Measurements from ENCODE around the gene ATG14. TPM values are rescaled to one million over a fixed set of nuclear protein-coding genes. Genes with fewer than 3 reads are reported as not detected.

Gene ATG14
- polyA plus RNA-seq, 2 of the 4 experiments (the other 2 are of a cell fraction) = 5.9 to 7.4 TPM

DNA sequence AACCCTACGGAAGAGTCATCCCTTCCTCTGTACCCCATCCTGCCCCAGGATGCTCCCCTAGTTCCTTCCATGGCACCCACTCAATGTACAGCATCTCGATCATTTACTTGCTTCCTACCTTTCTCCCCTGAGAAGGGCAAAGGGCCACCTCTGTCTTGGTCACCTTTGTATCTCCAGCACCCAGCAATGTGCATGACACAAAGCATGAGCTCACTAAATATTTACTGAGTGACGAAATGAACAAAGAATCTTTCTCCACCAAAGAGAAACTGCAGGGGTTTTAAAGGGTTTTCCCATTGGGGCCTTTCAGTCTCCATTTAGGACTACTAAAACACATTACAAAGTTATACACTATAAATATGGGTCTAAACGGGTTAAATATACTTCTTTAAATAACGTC is 30.6 kb downstream of the ATG14 start:
- no peak for TF ChIP-seq MAFK (IDR thresholded peaks at IDR 0.05; ENCODE audit: partially characterized antibody)
- TF ChIP-seq FOSB (CRISPR knock-in tag; IDR thresholded peaks at IDR 0.05) = no peak
- no peak for TF ChIP-seq HMGXB4 (CRISPR knock-in tag; IDR thresholded peaks at IDR 0.05; ENCODE audit: borderline replicate concordance)
- no peak for TF ChIP-seq RCOR1 (IDR thresholded peaks at IDR 0.05; ENCODE audit: low read depth, low read length)
- TF ChIP-seq, protein P1, sequence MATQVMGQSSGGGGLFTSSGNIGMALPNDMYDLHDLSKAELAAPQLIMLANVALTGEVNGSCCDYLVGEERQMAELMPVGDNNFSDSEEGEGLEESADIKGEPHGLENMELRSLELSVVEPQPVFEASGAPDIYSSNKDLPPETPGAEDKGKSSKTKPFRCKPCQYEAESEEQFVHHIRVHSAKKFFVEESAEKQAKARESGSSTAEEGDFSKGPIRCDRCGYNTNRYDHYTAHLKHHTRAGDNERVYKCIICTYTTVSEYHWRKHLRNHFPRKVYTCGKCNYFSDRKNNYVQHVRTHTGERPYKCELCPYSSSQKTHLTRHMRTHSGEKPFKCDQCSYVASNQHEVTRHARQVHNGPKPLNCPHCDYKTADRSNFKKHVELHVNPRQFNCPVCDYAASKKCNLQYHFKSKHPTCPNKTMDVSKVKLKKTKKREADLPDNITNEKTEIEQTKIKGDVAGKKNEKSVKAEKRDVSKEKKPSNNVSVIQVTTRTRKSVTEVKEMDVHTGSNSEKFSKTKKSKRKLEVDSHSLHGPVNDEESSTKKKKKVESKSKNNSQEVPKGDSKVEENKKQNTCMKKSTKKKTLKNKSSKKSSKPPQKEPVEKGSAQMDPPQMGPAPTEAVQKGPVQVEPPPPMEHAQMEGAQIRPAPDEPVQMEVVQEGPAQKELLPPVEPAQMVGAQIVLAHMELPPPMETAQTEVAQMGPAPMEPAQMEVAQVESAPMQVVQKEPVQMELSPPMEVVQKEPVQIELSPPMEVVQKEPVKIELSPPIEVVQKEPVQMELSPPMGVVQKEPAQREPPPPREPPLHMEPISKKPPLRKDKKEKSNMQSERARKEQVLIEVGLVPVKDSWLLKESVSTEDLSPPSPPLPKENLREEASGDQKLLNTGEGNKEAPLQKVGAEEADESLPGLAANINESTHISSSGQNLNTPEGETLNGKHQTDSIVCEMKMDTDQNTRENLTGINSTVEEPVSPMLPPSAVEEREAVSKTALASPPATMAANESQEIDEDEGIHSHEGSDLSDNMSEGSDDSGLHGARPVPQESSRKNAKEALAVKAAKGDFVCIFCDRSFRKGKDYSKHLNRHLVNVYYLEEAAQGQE (IDR thresholded peaks at IDR 0.05) = no peak
- TF ChIP-seq NR3C1 (IDR thresholded peaks at IDR 0.05) = no peak
- TF ChIP-seq ZFP36 (IDR thresholded peaks at IDR 0.05; ENCODE audit: borderline replicate concordance, partially characterized antibody) = no peak
- no peak for TF ChIP-seq GATA3 (IDR thresholded peaks at IDR 0.05; ENCODE audit: borderline replicate concordance)
- TF ChIP-seq SMC3 (IDR thresholded peaks at IDR 0.05) = no peak
- TF ChIP-seq ATOH8 (CRISPR knock-in tag; IDR thresholded peaks at IDR 0.05; ENCODE audit: low read depth) = no peak
- TF ChIP-seq FOXS1 (CRISPR knock-in tag; IDR thresholded peaks at IDR 0.05) = no peak
- no peak for TF ChIP-seq RFX5 (IDR thresholded peaks at IDR 0.05)
- no peak for TF ChIP-seq MAZ (IDR thresholded peaks at IDR 0.05; ENCODE audit: borderline replicate concordance, low read depth, low read length)
- no peak for TF ChIP-seq ZC3H11A (IDR thresholded peaks at IDR 0.05)
- TF ChIP-seq, protein P2, sequence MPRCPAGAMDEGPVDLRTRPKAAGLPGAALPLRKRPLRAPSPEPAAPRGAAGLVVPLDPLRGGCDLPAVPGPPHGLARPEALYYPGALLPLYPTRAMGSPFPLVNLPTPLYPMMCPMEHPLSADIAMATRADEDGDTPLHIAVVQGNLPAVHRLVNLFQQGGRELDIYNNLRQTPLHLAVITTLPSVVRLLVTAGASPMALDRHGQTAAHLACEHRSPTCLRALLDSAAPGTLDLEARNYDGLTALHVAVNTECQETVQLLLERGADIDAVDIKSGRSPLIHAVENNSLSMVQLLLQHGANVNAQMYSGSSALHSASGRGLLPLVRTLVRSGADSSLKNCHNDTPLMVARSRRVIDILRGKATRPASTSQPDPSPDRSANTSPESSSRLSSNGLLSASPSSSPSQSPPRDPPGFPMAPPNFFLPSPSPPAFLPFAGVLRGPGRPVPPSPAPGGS (IDR thresholded peaks at IDR 0.05) = no peak
- TF ChIP-seq ESRRA (IDR thresholded peaks at IDR 0.05; ENCODE audit: borderline replicate concordance, low read length) = no peak
- TF ChIP-seq EHF (CRISPR knock-in tag; IDR thresholded peaks at IDR 0.05) = no peak
- no peak for TF ChIP-seq RAD21 (conservative IDR thresholded peaks at IDR 0.05 in 1 of 2, IDR thresholded peaks at IDR 0.05 in 1 of 2)
- TF ChIP-seq ZNF302 (CRISPR knock-in tag; IDR thresholded peaks at IDR 0.05) = no peak
- no peak for TF ChIP-seq TP53 (CRISPR knock-in tag; IDR thresholded peaks at IDR 0.05)
- FAIRE-seq (no peak), ATAC-seq (no peak), DNase-seq (ENCODE audit: low read depth in 1 of 2, low spot score in 1 of 2) (no peak)
- Histone ChIP-seq H3K9me3 (no peaks in the 10 kb centered on the region), H3K27ac (no peak overlapping the region), H3K4me3 (no peak overlapping the region), H3K4me2 (no peak overlapping the region), H3K4me1 (peaks cover 8% of the 10 kb centered on the region; the same call in 2 of the 3 replicates)
- ChIA-PET POLR2A (no interaction called here), CTCF (interaction anchor here (1.4 kb wide), 1 partner anchor 111 kb away, joined by 4 read pairs; no protein-coding TSS in a partner anchor)
- 59% methylated on average over 5 of the region's 5 CpGs for WGBS (ENCODE audit: missing lambda C conversion rate)

DNA sequence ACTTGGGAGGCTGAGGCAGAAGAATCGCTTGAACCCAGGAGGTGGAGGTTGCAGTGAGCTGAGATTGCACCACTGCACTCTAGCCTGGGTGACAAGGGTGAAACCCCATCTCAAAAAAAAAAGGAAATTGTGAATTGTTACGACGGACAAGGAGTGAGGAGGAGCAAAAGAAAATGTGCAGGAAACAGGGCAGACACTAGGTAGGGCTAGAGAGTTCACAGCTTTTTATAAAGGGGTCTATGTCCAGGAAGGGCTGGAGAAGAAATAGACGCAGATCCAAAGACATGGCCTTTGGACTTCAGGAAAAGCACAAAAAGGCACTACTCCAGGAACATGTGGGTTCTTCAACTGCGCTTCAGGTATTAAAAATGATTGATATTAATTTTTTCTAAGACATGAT is 34.4 kb downstream of the ATG14 start:
- Histone ChIP-seq H3K27ac (no peak overlapping the region), H3K4me3 (no peak overlapping the region), H3K4me2 (no peak overlapping the region), H3K9me3 (no peaks in the 10 kb centered on the region), H3K4me1 (no peaks in the 10 kb centered on the region)
- 95% methylated on average over 5 of the region's 5 CpGs for WGBS (ENCODE audit: missing lambda C conversion rate)
- ChIA-PET CTCF (interaction anchor here (1.3 kb wide), 1 partner anchor 23 kb away, joined by 4 read pairs; no protein-coding TSS in a partner anchor), POLR2A (no interaction called here)
- ATAC-seq (no peak), FAIRE-seq (no peak), DNase-seq (ENCODE audit: low read depth in 1 of 2, low spot score in 1 of 2) (no peak)
- TF ChIP-seq HEYL (CRISPR knock-in tag; IDR thresholded peaks at IDR 0.05) = no peak
- no peak for TF ChIP-seq TP53 (CRISPR knock-in tag; IDR thresholded peaks at IDR 0.05)
- TF ChIP-seq CEBPB (IDR thresholded peaks at IDR 0.05) = no peak
- TF ChIP-seq, protein P2 (IDR thresholded peaks at IDR 0.05) = no peak
- no peak for TF ChIP-seq CBX2 (IDR thresholded peaks at IDR 0.05; ENCODE audit: borderline replicate concordance, low read depth)
- TF ChIP-seq ZC3H11A (IDR thresholded peaks at IDR 0.05) = no peak
- TF ChIP-seq RFX5 (IDR thresholded peaks at IDR 0.05) = no peak
- no peak for TF ChIP-seq CHD2 (IDR thresholded peaks at IDR 0.05; ENCODE audit: low read length, partially characterized antibody)
- no peak for TF ChIP-seq HDAC2 (IDR thresholded peaks at IDR 0.05)
- TF ChIP-seq PBX3 (IDR thresholded peaks at IDR 0.05) = no peak
- no peak for TF ChIP-seq KDM5A (IDR thresholded peaks at IDR 0.05)
- TF ChIP-seq RNF2 (IDR thresholded peaks at IDR 0.05; ENCODE audit: borderline replicate concordance, low read depth) = no peak

Measured in A549 (cell line).